DOHH2 (cell line): ENCODE data around the gene TOMM40L.

Source experiments
- H3F3A ChIP-seq: fragments of 200-600 bp; sonication (generic), shearing (Covaris generic); 2 replicates; pipeline ENCODE4 v1.6.0; 2016; ENCODE audit warnings: antibody characterized with exemption, mild to moderate bottlenecking; ENCODE audit not compliant: control insufficient read depth, insufficient read depth
- H3K27ac ChIP-seq: fragments of 200-600 bp; sonication (generic); 2 replicates; pipeline ENCODE4 v1.5.1; 2014; ENCODE audit warnings: low read depth, mild to moderate bottlenecking, low read length, moderate library complexity
- H3K27me3 ChIP-seq: fragments of 200-600 bp; sonication (generic); 2 replicates; pipeline ENCODE4 v1.6.1; 2014; ENCODE audit warnings: mild to moderate bottlenecking, low read length, mixed read lengths; ENCODE audit not compliant: control insufficient read depth
- H3K36me3 ChIP-seq: fragments of 200-600 bp; sonication (generic); 2 replicates; pipeline ENCODE4 v1.6.1; 2014; ENCODE audit warnings: mild to moderate bottlenecking, low read length, moderate library complexity, mixed read lengths; ENCODE audit not compliant: control insufficient read depth
- H3K4me1 ChIP-seq: fragments of 200-600 bp; sonication (generic); 2 replicates; pipeline ENCODE4 v1.6.1; 2014; ENCODE audit warnings: mild to moderate bottlenecking, low read length, mixed read lengths; ENCODE audit not compliant: control insufficient read depth
- H3K4me2 ChIP-seq: fragments of 200-600 bp; sonication (generic); 2 replicates; pipeline ENCODE4 v1.6.0; 2014; ENCODE audit warnings: mild to moderate bottlenecking, low read length, moderate library complexity
- H3K4me3 ChIP-seq: fragments of 200-600 bp; sonication (generic); 2 replicates; pipeline ENCODE4 v1.5.1; 2014; ENCODE audit warnings: mild to moderate bottlenecking, low read length, mixed read lengths
- H3K79me2 ChIP-seq: fragments of 200-600 bp; sonication (generic); 2 replicates; pipeline ENCODE4 v1.6.1; 2014; ENCODE audit warnings: mild to moderate bottlenecking, low read length, mixed read lengths; ENCODE audit not compliant: control insufficient read depth
- H3K9me2 ChIP-seq: fragments of 200-600 bp; sonication (generic); replicated peaks from 2 replicates; pipeline ENCODE4 v1.6.1; 2014; ENCODE audit warnings: mild to moderate bottlenecking, low read length, mixed read lengths; ENCODE audit not compliant: control insufficient read depth
- H3K9me3 ChIP-seq: fragments of 200-600 bp; sonication (generic); 2 replicates; pipeline ENCODE4 v1.6.1; 2014; ENCODE audit warnings: antibody characterized with exemption, low read length, mixed read lengths; ENCODE audit not compliant: control insufficient read depth, insufficient read depth
- H4K20me1 ChIP-seq: fragments of 200-600 bp; sonication (generic); 2 replicates; pipeline ENCODE4 v1.6.0; 2014; ENCODE audit warnings: low read depth, mild to moderate bottlenecking, antibody characterized with exemption, low read length, moderate library complexity; ENCODE audit not compliant: control insufficient read depth, insufficient read depth
- CTCF ChIP-seq: fragments of 200-600 bp; sonication (generic); IDR thresholded peaks from one replicate; pipeline ENCODE4 v1.5.1; 2014; ENCODE audit warnings: antibody characterized with exemption, mild to moderate bottlenecking, low read depth, low read length; ENCODE audit not compliant: poor library complexity, severe bottlenecking
- EZH2phosphoT487 ChIP-seq: fragments of 200-600 bp; sonication (generic); IDR thresholded peaks from 2 replicates; pipeline ENCODE4 v1.6.1; 2017; ENCODE audit warnings: borderline replicate concordance, mild to moderate bottlenecking, antibody characterized with exemption, low read length, moderate library complexity, mixed read lengths

The TOMM40L gene

GRCh38 chr1:161206411-161207140, 19.3 kb upstream of the TOMM40L start:
- peaks cover 69% of the 10 kb centered on the region for H3K36me3 ChIP-seq
- H3K9me2 ChIP-seq: no peaks in the 10 kb centered on the region
- H3F3A ChIP-seq: peaks cover 2% of the 10 kb centered on the region; the same call in 1 of the 2 replicates
- no peaks in the 10 kb centered on the region for H4K20me1 ChIP-seq
- peaks cover 18% of the 10 kb centered on the region for H3K79me2 ChIP-seq
- peaks cover 31% of the 10 kb centered on the region for H3K4me1 ChIP-seq
- no peaks in the 10 kb centered on the region for H3K27me3 ChIP-seq
- no peak overlapping the region for H3K4me3 ChIP-seq
- no peak for TF ChIP-seq CTCF
- TF ChIP-seq EZH2phosphoT487: no peak
- H3K9me3 ChIP-seq: no peaks in the 10 kb centered on the region
- no peak overlapping the region for H3K27ac ChIP-seq
- no peak overlapping the region for H3K4me2 ChIP-seq

GRCh38 chr1:161207173-161207572, 18.7 kb upstream of the TOMM40L start:
- peaks cover 27% of the 10 kb centered on the region for H3K4me1 ChIP-seq
- peaks cover 2% of the 10 kb centered on the region; the same call in 1 of the 2 replicates for H3F3A ChIP-seq
- no peaks in the 10 kb centered on the region for H3K9me2 ChIP-seq
- no peak for TF ChIP-seq CTCF
- TF ChIP-seq EZH2phosphoT487: no peak
- no peaks in the 10 kb centered on the region for H3K27me3 ChIP-seq
- H3K9me3 ChIP-seq: no peaks in the 10 kb centered on the region
- peaks cover 75% of the 10 kb centered on the region for H3K36me3 ChIP-seq
- no peak overlapping the region for H3K4me3 ChIP-seq
- no peaks in the 10 kb centered on the region for H4K20me1 ChIP-seq
- no peak overlapping the region for H3K4me2 ChIP-seq
- H3K27ac ChIP-seq: no peak overlapping the region
- peaks cover 18% of the 10 kb centered on the region for H3K79me2 ChIP-seq

- no peaks in the 10 kb centered on the region for H3K79me2 ChIP-seq
- H3K4me2 ChIP-seq: no peak overlapping the region
- no peak overlapping the region for H3K27ac ChIP-seq
- TF ChIP-seq EZH2phosphoT487 (no peak), CTCF (peak; percentile 90)
- H3K9me2 ChIP-seq: no peaks in the 10 kb centered on the region
- H3K4me3 ChIP-seq: no peak overlapping the region
- no peaks in the 10 kb centered on the region for H3K27me3 ChIP-seq
- H3K4me1 ChIP-seq: peaks cover 10% of the 10 kb centered on the region
- H3K9me3 ChIP-seq: no peaks in the 10 kb centered on the region
- H4K20me1 ChIP-seq: no peaks in the 10 kb centered on the region
- H3K36me3 ChIP-seq: peaks cover 82% of the 10 kb centered on the region
- H3F3A ChIP-seq: peaks cover 2% of the 10 kb centered on the region; the same call in 1 of the 2 replicates
Measured at GRCh38 chr1:161209790-161210409, 16.0 kb upstream of the TOMM40L start.
